SU-DHL-6 (cell line): Measurements from ENCODE around the gene FITM1.

ENCODE experiments used
- H2AFZ ChIP-seq: fragments of 200-600 bp; sonication (generic); 2 replicates; pipeline ENCODE4 v1.6.1; 2014; ENCODE audit warnings: low read depth, mild to moderate bottlenecking, moderate library complexity, mixed read lengths, antibody characterized with exemption, low read length; ENCODE audit not compliant: severe bottlenecking
- H3F3A ChIP-seq: fragments of 200-600 bp; shearing (Covaris generic); 2 replicates; pipeline ENCODE4 v1.6.0; 2016; ENCODE audit warnings: antibody characterized with exemption, mild to moderate bottlenecking; ENCODE audit not compliant: insufficient read depth
- H3K27ac ChIP-seq: fragments of 200-600 bp; sonication (generic); 2 replicates; pipeline ENCODE4 v1.5.1; 2016; ENCODE audit warnings: low read depth, mild to moderate bottlenecking, low read length, moderate library complexity, mixed read lengths
- H3K27me3 ChIP-seq: fragments of 200-600 bp; sonication (generic), shearing (Covaris generic); 2 replicates; pipeline ENCODE4 v1.6.0; 2014; ENCODE audit warnings: mild to moderate bottlenecking, low read length
- H3K36me3 ChIP-seq: fragments of 200-600 bp; sonication (generic); 2 replicates; pipeline ENCODE4 v1.6.1; 2014; ENCODE audit warnings: mild to moderate bottlenecking, low read length, mixed read lengths
- H3K4me2 ChIP-seq: fragments of 300-600, 200-600 bp; shearing (Covaris generic), sonication (generic); 2 replicates; pipeline ENCODE4 v1.6.0; 2014; ENCODE audit warnings: low read length, low read depth, mild to moderate bottlenecking; ENCODE audit not compliant: poor library complexity, severe bottlenecking
- H3K4me3 ChIP-seq: fragments of 200-600 bp; sonication (generic); 2 replicates; pipeline ENCODE4 v1.5.1; 2014; ENCODE audit warnings: antibody characterized with exemption, low read length, mild to moderate bottlenecking, mixed read lengths; ENCODE audit not compliant: insufficient read depth, poor library complexity, severe bottlenecking
- H3K79me2 ChIP-seq: fragments of 200-600 bp; sonication (generic); 2 replicates; pipeline ENCODE4 v1.6.1; 2014; ENCODE audit warnings: mild to moderate bottlenecking, low read length, moderate library complexity; ENCODE audit not compliant: insufficient read depth
- H3K9ac ChIP-seq: fragments of 200-600 bp; sonication (generic); 2 replicates; pipeline ENCODE4 v1.7.0; 2014; ENCODE audit warnings: mild to moderate bottlenecking, low read length
- H3K9me2 ChIP-seq: fragments of 200-600 bp; sonication (generic); replicated peaks from 2 replicates; pipeline ENCODE4 v1.6.1; 2014; ENCODE audit warnings: low read length; ENCODE audit not compliant: insufficient read depth
- H3K9me3 ChIP-seq: fragments of 200-600 bp; sonication (generic); 2 replicates; pipeline ENCODE4 v1.6.1; 2014; ENCODE audit warnings: low read length, mixed read lengths; ENCODE audit not compliant: insufficient read depth
- H4K20me1 ChIP-seq: fragments of 200-600 bp; sonication (generic); 2 replicates; pipeline ENCODE4 v1.6.1; 2014; ENCODE audit warnings: low read depth, mild to moderate bottlenecking, antibody characterized with exemption, low read length, moderate library complexity, mixed read lengths
- EZH2phosphoT487 ChIP-seq: fragments of 200-600 bp; sonication (generic), shearing (Covaris generic); conservative IDR thresholded peaks from 2 replicates; pipeline ENCODE4 v1.6.1; 2018; ENCODE audit warnings: mild to moderate bottlenecking, antibody characterized with exemption, low read length, moderate library complexity, mixed read lengths
- TF ChIP-seq, protein P1 (sequence below): fragments of 200-600 bp; sonication (generic); IDR thresholded peaks from one replicate; pipeline ENCODE4 v1.5.1; 2017; ENCODE audit warnings: antibody characterized with exemption, mild to moderate bottlenecking, low read length, moderate library complexity; ENCODE audit not compliant: insufficient read depth, poor library complexity, severe bottlenecking

Gene FITM1

DNA sequence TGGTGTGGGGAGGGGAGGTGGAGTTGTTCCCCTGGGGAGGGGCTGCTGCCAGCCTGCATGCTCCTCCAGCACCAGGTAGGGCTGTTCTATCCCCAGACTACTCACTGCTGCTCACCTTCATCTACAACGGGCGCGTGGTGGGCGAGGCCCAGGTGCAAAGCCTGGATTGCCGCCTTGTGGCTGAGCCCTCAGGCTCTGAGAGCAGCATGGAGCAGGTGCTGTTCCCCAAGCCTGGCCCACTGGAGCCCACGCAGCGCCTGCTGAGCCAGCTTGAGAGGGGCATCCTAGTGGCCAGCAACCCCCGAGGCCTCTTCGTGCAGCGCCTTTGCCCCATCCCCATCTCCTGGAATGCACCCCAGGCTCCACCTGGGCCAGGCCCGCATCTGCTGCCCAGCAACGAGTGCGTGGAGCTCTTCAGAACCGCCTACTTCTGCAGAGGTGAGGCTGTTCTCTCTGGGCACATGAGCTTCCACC lies 34.1 kb downstream of the FITM1 start:
- H3K36me3 ChIP-seq: no peaks in the 10 kb centered on the region
- no peaks in the 10 kb centered on the region for H3K27me3 ChIP-seq
- 0 out of 2 replicates have a peak, but pooled peaks cover 3% of the 10 kb centered on the region for H3F3A ChIP-seq
- H3K4me2 ChIP-seq: no peak overlapping the region
- no peaks in the 10 kb centered on the region for H4K20me1 ChIP-seq
- H3K9me2 ChIP-seq: no peaks in the 10 kb centered on the region
- no peak overlapping the region for H2AFZ ChIP-seq
- H3K4me3 ChIP-seq: no peak overlapping the region
- peaks cover 10% of the 10 kb centered on the region; the same call in 1 of the 2 replicates for H3K79me2 ChIP-seq
- H3K9ac ChIP-seq: no peak overlapping the region
- no peaks in the 10 kb centered on the region for H3K9me3 ChIP-seq
- TF ChIP-seq, protein P1, sequence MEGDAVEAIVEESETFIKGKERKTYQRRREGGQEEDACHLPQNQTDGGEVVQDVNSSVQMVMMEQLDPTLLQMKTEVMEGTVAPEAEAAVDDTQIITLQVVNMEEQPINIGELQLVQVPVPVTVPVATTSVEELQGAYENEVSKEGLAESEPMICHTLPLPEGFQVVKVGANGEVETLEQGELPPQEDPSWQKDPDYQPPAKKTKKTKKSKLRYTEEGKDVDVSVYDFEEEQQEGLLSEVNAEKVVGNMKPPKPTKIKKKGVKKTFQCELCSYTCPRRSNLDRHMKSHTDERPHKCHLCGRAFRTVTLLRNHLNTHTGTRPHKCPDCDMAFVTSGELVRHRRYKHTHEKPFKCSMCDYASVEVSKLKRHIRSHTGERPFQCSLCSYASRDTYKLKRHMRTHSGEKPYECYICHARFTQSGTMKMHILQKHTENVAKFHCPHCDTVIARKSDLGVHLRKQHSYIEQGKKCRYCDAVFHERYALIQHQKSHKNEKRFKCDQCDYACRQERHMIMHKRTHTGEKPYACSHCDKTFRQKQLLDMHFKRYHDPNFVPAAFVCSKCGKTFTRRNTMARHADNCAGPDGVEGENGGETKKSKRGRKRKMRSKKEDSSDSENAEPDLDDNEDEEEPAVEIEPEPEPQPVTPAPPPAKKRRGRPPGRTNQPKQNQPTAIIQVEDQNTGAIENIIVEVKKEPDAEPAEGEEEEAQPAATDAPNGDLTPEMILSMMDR: no peak
- no peak for TF ChIP-seq EZH2phosphoT487
- no peak overlapping the region for H3K27ac ChIP-seq

DNA sequence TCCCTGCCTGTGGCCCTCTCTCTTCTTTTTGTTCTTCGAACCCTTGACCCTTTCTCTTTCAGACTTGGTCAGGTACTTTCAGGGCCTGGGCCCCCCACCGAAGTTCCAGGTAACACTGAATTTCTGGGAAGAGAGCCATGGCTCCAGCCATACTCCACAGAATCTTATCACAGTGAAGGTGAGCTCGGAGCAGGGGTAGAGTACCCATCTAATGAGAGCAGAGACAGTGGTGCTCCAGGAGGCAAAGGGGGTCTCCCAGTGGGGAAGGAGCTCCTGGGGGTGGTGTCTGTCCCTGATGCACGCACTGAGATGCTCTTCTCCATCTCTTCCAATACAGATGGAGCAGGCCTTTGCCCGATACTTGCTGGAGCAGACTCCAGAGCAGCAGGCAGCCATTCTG lies 35.3 kb downstream of the FITM1 start:
- no peaks in the 10 kb centered on the region for H3K27me3 ChIP-seq
- H3K4me3 ChIP-seq: no peak overlapping the region
- no peaks in the 10 kb centered on the region for H3K9me2 ChIP-seq
- H4K20me1 ChIP-seq: no peaks in the 10 kb centered on the region
- no peaks in the 10 kb centered on the region for H3K36me3 ChIP-seq
- no peak overlapping the region for H2AFZ ChIP-seq
- H3F3A ChIP-seq: 0 out of 2 replicates have a peak, but pooled peaks cover 1% of the 10 kb centered on the region
- H3K27ac ChIP-seq: no peak overlapping the region
- peaks cover 10% of the 10 kb centered on the region; the same call in 1 of the 2 replicates for H3K79me2 ChIP-seq
- no peak for TF ChIP-seq EZH2phosphoT487
- TF ChIP-seq, protein P1: no peak
- H3K4me2 ChIP-seq: no peak overlapping the region
- no peak overlapping the region for H3K9ac ChIP-seq
- no peaks in the 10 kb centered on the region for H3K9me3 ChIP-seq

DNA sequence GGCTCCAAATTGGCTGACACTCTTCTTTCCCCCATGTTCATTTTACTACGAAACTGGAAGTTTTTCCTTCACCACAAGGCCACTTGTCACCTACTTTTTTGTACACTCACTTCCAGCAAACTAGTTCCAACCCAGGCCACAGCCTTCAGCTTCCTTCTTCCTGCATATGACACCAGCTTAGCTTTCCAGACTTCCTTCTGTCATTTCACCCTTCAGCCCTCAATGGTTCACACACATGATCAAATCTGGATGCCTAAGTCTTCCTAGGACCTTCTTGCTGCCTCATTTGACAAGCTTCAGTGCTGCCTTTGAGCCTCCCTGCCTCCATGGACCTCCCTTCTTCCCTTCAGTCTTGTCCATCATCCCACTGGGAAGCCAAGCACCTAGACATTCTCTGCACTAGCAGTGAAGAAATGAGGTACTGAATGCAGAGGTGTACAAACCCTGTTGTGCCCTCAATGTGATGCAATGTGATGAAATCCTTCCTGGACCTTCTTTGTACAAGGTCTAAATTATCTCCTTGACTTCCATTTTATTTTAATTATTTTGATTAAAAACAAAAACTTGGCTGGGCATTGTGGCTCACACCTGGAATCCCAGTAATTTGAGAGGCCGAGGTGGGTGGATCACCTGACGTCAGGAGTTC lies 37.1 kb downstream of the FITM1 start:
- H3K79me2 ChIP-seq: no peaks in the 10 kb centered on the region
- H3K4me3 ChIP-seq: no peak overlapping the region
- no peaks in the 10 kb centered on the region for H3K27me3 ChIP-seq
- no peaks in the 10 kb centered on the region for H4K20me1 ChIP-seq
- H3K9me3 ChIP-seq: no peaks in the 10 kb centered on the region
- H3K9me2 ChIP-seq: no peaks in the 10 kb centered on the region
- no peak overlapping the region for H3K9ac ChIP-seq
- TF ChIP-seq, protein P1: no peak
- TF ChIP-seq EZH2phosphoT487: no peak
- no peak overlapping the region for H2AFZ ChIP-seq
- H3K27ac ChIP-seq: no peak overlapping the region
- H3F3A ChIP-seq: no peaks in the 10 kb centered on the region
- no peaks in the 10 kb centered on the region for H3K36me3 ChIP-seq
- no peak overlapping the region for H3K4me2 ChIP-seq
